Measurements from ENCODE around the gene EDN2.

The EDN2 gene

GRCh38 chr1:41435570-41436178 is 48.8 kb downstream of the EDN2 start:
- no peak for DNase-seq

- DNase-seq: no peak
These were observed 49.6 kb downstream of the EDN2 start for GRCh38 chr1:41434748-41435449.

GRCh38 chr1:41434306-41434705 is 50.2 kb downstream of the EDN2 start:
- DNase-seq: no peak

GRCh38 chr1:41433501-41433900 is 51.0 kb downstream of the EDN2 start:
- DNase-seq: no peak

DNA sequence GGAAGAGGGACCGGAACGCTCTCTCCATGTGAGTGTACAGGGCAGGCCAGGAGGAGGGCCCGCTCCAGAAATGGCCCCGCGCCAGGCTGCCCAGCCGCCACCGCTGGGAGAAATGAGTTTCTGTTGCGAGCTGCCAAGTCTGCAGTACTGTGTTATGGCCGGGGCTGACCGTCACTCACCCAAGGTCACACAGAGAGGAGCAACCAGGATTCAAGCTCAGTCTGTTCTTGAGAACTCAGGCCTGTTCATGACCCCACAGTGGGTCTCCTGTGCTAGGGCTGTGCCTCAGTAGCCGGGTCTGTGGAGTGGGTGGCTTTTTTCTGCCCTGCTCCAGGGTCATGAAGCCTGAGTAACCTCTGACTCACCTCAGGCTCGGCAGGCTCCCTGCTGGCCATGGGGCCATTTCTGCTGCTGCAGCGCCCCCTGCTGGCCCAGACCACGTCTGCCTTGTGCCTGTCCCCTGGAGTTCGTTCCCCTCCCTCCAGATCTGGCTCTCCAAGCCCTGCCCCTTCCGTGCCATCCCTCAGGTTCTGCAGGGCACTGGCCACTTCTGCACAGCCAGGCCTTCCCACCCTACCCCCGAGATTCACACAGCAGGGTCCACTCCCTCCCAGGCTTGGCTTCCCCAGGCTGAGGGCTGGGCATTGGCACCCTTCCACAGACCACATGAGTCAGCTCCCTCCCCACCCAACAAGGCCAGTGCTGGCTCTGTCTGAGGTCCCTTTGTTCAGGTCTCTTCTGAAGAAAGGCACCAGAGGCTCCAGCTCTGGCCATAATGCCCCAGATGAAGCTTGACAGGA is 51.8 kb downstream of the EDN2 start:
- DNase-seq: peak; percentile 14 to 58 (median 44)

DNA sequence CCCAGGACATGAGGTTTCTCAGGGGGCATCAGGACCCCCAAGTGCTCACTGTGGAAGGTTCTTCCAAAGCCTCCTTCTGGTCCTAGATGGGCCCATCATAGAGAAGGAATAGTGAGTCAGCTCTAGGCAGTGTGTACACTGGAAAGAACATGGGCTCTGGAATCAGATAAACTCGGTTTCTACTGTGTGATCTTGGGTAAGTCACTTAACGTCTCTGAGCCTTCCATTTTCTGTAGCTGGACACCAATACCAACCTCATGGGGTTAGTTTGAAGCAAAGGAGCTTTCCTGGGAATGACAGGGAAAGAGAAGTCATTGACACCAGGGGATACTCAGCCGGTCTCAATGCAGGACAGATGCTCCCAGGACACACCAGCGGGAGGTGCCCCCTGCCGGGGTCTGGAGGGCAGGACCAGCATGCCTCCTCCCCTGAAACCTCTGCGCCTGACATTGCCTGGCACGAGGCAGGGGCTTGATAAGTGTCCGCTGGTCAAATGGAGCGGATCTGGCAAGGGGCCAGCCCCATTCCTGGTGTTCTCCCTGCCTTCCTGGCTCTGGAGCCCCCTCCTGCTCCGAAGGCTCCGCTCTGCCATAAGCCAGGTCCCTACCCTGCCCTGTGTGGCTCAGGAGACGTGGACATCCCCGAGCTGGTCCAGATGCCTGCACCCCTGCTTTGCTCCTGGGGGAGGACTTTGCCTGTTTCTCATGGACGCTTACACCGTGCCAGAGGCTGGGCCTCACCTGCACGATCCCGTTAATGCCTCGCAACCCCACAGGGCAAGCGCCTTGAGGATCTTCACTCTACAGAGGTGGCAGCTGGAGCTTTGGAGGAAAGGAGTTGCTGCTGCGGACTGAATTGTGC is 52.8 kb downstream of the EDN2 start:
- no peak for DNase-seq

DNA sequence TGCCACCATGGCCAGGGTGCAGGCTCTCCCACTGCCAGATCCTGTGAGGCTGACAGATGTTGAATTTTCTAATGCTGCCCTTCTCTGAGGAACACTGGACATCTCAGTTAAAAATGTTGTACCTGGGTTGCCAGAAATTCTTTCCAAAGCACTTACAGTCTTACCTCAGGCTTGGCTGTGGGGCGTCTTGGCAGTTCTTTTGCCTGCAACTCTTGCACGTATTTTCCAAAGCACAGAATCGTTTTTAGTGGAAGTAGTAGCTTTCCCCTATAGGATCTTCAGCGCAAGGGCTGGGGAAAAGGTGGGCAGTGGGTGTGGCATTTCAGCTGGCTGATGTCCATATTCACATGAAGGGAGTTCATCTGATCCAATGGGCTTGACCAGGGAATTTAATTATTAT is 53.9 kb downstream of the EDN2 start:
- no peak for DNase-seq

- no peak for DNase-seq
These were observed 54.4 kb downstream of the EDN2 start for GRCh38 chr1:41430069-41430468.

GRCh38 chr1:41429641-41430035 is 54.8 kb downstream of the EDN2 start:
- DNase-seq: no peak

Measured in T-helper 2 cell (primary cell).